Mesothelial cell of epicardium (in vitro differentiated cells): ENCODE data around the gene TRIP13. TPM values are rescaled to one million over a fixed set of nuclear protein-coding genes. Genes with fewer than 3 reads are reported as not detected.

Source experiments
- DNase-seq, 2 experiments: peaks; one replicate each; pipeline ENCODE4 v3.0.0; 2021; ENCODE audit warnings: low spot score in 2 of 2; ENCODE audit not compliant: unreplicated experiment in 2 of 2
- H3K27ac Mint-ChIP-seq: 2 replicates; pipeline ENCODE4 v1.8.0; 2021; ENCODE audit warnings: mixed read lengths
- H3K27me3 Mint-ChIP-seq: 2 replicates; pipeline ENCODE4 v1.8.0; 2021; ENCODE audit warnings: low read depth, mixed read lengths
- H3K36me3 Mint-ChIP-seq: 2 replicates; pipeline ENCODE4 v1.8.0; 2021; ENCODE audit warnings: mixed read lengths
- H3K4me1 Mint-ChIP-seq: 2 replicates; pipeline ENCODE4 v1.8.0; 2021; ENCODE audit warnings: mixed read lengths
- H3K4me3 Mint-ChIP-seq: 2 replicates; pipeline ENCODE4 v1.8.0; 2021; ENCODE audit warnings: mild to moderate bottlenecking, moderate library complexity, mixed read lengths
- H3K9me3 Mint-ChIP-seq: 2 replicates; pipeline ENCODE4 v1.8.0; 2021; ENCODE audit warnings: mixed read lengths
- total RNA-seq: library from RNA; stranded (reverse); gene quantifications from 3 replicates; pipeline ENCODE4 v1.2.1, GENCODE V29; 2021
- TF ChIP-seq, protein P1 (sequence below): fragments of 200-600 bp; sonication (generic); IDR thresholded peaks from one replicate; pipeline ENCODE4 v1.5.0; 2021; ENCODE audit warnings: antibody characterized with exemption; ENCODE audit not compliant: unreplicated experiment

TRIP13 gene
- total RNA-seq, 1 donor from 2014 or later: 9.9 TPM

GRCh38 chr5:966345-966710, 73.6 kb downstream of the TRIP13 start:
- no peak for DNase-seq
- TF ChIP-seq, protein P1, sequence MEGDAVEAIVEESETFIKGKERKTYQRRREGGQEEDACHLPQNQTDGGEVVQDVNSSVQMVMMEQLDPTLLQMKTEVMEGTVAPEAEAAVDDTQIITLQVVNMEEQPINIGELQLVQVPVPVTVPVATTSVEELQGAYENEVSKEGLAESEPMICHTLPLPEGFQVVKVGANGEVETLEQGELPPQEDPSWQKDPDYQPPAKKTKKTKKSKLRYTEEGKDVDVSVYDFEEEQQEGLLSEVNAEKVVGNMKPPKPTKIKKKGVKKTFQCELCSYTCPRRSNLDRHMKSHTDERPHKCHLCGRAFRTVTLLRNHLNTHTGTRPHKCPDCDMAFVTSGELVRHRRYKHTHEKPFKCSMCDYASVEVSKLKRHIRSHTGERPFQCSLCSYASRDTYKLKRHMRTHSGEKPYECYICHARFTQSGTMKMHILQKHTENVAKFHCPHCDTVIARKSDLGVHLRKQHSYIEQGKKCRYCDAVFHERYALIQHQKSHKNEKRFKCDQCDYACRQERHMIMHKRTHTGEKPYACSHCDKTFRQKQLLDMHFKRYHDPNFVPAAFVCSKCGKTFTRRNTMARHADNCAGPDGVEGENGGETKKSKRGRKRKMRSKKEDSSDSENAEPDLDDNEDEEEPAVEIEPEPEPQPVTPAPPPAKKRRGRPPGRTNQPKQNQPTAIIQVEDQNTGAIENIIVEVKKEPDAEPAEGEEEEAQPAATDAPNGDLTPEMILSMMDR: no peak
- H3K27ac Mint-ChIP-seq: no peak overlapping the region
- no peaks in the 10 kb centered on the region for H3K36me3 Mint-ChIP-seq
- peaks cover 5% of the 10 kb centered on the region for H3K9me3 Mint-ChIP-seq
- H3K4me3 Mint-ChIP-seq: no peak overlapping the region
- H3K4me1 Mint-ChIP-seq: peaks cover 37% of the 10 kb centered on the region
- H3K27me3 Mint-ChIP-seq: peaks cover 43% of the 10 kb centered on the region

DNA sequence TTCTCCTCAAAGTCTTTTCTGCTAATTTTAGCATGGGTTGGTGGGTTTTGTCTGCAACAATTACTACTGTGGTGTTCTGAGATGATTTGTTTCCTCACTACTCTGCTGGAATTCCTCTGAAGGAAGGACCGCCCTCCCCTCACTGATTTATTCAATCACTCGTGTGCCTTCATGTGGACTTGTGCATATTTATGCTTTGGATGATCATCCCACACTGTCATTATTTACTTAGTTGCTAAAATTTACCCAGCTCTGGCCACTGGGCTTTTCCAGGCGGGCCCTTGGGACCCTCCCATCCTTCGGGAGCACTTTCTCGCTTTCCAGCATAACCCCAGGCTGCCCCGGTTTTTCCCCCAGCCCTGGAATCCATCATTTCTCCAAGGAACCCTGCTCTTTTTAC, 74.3 kb downstream of the TRIP13 start:
- TF ChIP-seq, protein P1: no peak
- H3K36me3 Mint-ChIP-seq: no peaks in the 10 kb centered on the region
- no peak overlapping the region for H3K4me3 Mint-ChIP-seq
- no peak for DNase-seq
- H3K27ac Mint-ChIP-seq: no peak overlapping the region
- H3K9me3 Mint-ChIP-seq: peaks cover 11% of the 10 kb centered on the region
- H3K4me1 Mint-ChIP-seq: peaks cover 36% of the 10 kb centered on the region
- H3K27me3 Mint-ChIP-seq: peaks cover 47% of the 10 kb centered on the region

Other genes with a start within 250 kb of the TRIP13 start
- gene TPPP, start 199.5 kb upstream of the TRIP13 start, total RNA-seq: 0.16 to 0.24 TPM (median 0.18 TPM) in 3 replicates
- gene ZDHHC11B, start 108.2 kb upstream of the TRIP13 start, total RNA-seq: 0.69 to 0.90 TPM (median 0.74 TPM) in 3 replicates
- 9.7 to 13.3 TPM (median 11.4 TPM) in 3 replicates for gene ZDHHC11, start 41.9 kb upstream of the TRIP13 start, total RNA-seq
- gene BRD9, start 83 bp upstream of the TRIP13 start, total RNA-seq: 58.9 to 60.5 TPM (median 59.3 TPM) in 3 replicates
- gene NKD2, start 115.9 kb downstream of the TRIP13 start, total RNA-seq: 52.8 to 65.1 TPM (median 63.4 TPM) in 3 replicates
- gene SLC12A7, start 219.2 kb downstream of the TRIP13 start, total RNA-seq: 33.5 to 34.9 TPM (median 33.6 TPM) in 3 replicates